GM18498 (cell line): Measurements from ENCODE around the gene PITPNM3.
A peak's percentile ranks its signal among the peaks of the same experiment; 100 is the strongest.
"Not testable (repeated sequence)": the region's sequence is repeated elsewhere in the genome, so short reads cannot be mapped to it uniquely, and the experiment has no call there.

ENCODE experiments used
- ATAC-seq: cut with Tn5 transposase; IDR thresholded peaks from one replicate; pipeline ENCODE4 v1.9.1; 2021; ENCODE audit warnings: mild to moderate bottlenecking, moderate library complexity; ENCODE audit not compliant: unreplicated experiment

Gene PITPNM3

DNA sequence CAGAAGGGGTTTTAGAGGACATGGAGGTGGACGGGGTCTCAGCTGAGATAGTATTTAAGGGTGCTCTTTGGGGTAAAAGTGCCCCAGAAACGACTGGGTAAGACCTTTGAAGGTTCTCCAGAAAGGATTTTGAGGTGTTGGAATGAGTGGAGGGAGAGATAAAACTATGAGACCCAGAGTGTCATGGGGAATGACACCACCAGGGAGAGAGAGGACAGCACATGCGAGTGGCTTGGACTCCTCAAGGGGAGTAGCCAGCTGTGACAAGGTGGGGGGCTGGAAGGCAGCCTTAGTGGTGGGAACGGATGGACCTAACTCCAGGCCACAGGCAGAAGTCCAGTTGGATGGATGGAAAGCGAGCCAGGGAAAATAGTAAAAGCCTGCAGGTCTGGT lies 19.2 kb upstream of the PITPNM3 start:
- ATAC-seq = no peak

- ATAC-seq = peak; percentile 51
Measured at GRCh38 chr17:6574687-6575595, 18.6 kb upstream of the PITPNM3 start.

- ATAC-seq = no peak
Measured at GRCh38 chr17:6573982-6574686, 17.8 kb upstream of the PITPNM3 start.

- not testable (repeated sequence) for ATAC-seq
Measured at GRCh38 chr17:6573495-6573894, 17.1 kb upstream of the PITPNM3 start.

GRCh38 chr17:6572972-6573370 lies 16.6 kb upstream of the PITPNM3 start:
- no peak for ATAC-seq

DNA sequence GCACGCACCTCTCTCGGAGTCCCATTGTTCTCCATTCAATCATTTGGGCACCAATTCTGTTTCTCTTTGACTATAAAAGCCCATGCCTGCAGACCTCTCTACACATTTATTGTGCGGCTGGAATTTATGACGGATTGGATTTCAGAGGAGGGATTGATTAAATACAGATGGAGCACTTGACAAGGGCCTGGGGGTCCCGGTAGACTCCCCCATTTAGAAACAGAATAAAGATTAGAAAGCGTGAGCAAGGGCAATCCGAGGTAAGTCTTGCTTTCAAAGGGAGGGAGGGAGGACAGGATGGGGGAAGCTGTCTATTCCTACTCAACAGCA lies 15.1 kb upstream of the PITPNM3 start:
- ATAC-seq = no peak

- ATAC-seq = no peak
Measured at GRCh38 chr17:6570731-6571451, 14.5 kb upstream of the PITPNM3 start.

- ATAC-seq = no peak
Measured at GRCh38 chr17:6569370-6570285, 13.3 kb upstream of the PITPNM3 start.

DNA sequence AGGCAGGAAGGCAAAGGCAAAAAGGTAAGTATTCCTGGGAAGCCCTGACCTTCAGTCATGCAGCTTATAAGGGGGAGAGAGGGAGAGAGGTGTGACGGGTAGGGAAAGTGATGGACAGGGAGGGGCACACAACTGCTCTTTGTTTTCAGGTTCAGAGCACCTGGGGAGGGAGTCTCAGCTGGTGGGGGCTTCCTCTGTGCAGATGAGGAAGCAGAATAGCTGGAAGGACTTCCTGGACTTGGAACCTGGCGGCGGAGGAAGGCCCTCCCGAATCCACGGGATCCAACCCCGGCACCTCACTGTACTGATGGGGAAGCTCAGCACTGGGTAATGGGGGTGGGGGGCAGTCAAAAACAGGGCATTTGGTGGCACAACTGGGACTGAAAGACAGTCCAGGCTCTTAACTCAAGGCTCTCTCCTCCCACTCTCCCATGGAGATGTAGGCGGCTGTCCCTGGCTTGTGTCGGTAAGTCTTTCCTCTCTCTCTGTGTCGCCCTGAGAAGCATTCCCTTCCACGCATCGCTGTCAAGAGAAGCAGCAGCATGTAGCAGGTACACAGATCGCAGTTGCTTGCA lies 11.9 kb upstream of the PITPNM3 start:
- no peak for ATAC-seq

GRCh38 chr17:6567528-6568183 lies 11.3 kb upstream of the PITPNM3 start:
- ATAC-seq = no peak

DNA sequence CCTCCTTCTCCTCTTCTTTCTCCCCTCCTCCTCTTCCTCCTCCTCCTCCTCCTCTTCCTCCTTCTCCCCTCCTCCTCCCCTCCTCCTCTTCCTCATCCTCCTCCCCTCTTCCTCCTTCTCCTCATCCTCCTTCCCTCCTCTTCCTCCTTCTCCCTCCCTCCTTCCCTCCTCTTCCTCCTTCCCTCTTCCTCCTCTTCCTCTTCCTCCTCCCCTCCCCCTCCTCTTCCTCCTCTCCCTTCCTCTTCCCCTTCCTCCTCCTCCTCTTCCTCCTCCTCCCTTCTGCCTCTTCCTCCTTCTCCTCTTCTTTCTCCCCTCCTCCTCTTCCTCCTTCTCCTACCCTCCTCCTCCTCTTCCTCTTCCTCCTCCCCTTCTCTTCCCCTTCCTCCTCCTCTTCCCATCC lies 5.1 kb upstream of the PITPNM3 start:
- ATAC-seq = no peak

GRCh38 chr17:6560496-6560895 lies 4.1 kb upstream of the PITPNM3 start:
- no peak for ATAC-seq

GRCh38 chr17:6559753-6560215 lies 3.4 kb upstream of the PITPNM3 start:
- ATAC-seq = no peak

DNA sequence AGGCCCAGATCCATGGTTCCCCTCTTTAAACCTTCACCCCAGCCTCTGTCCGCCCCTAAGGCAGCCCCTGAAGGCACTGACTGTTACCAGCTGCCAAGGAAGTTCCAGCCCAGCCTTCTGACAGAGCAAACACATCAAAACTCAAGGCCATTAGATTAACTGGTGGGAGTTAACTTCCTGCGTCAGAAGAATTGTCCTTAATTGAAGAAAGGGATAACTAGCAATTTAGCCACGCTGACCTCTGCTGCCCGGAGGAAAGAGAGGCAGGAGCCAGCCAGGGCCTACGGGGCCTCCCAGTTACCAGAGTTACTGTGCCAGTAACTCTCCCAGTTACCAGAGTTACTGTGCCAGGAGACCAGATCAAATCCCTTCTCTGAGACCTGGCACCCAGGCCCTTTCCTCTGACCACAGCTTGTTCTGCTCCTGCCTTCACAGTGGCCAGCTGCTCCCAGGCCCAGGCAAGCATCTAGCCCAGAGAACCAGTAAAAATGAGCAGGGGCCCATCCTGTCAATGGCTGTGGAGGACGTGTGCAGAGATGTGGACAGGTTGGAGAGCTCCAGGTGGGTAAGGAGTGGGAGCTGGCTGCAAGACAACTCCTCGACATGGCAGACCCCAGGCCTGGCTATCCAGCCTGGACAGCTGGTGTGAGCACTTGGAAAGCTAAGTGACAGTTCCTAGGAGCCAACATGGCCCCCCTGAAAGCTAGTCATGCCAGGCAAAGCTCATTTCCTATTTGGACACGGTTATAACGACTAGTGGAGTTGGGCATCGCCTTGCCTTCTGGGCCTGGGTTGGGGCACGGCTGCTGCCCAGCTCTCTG lies 2.8 kb upstream of the PITPNM3 start:
- no peak for ATAC-seq

DNA sequence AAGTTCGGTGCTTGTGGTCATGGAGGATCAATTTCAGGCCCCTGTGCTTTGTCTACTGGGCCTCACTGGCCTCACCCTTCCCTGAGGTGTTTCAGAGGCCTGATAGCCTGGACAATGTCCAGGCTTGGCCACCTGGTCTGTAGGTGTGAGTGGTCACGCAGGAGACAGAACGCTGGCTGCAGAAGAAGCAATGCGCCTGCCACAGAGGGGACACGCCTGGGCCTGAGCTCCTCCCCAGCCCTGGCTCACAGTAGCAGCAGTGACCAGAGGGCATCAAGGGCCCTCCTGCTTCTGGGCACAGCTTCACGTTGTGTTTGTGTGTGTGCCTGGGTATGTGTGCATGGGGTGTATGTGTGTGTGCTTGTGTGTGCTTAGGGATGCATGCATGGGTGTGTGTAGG lies 1.9 kb upstream of the PITPNM3 start:
- ATAC-seq = no peak

DNA sequence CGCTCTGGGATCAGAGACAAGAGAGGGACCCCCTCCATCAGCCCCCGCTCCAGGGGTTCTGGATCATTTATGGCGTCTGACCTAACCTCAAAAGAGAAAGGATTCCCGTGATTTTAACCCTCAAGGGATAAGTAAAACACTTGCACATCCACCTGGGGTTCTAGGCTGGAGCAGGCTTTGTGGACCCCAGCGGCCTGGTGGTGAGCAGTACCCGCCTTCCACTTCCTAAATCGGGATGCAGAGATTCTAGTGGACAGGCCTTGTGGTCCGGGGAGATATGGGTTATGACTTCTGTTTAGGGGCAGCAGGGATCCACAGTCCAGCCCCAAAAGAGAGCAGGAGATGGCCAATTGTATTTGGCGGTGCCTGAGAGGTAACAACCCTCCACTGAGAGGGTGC lies 684 bp upstream of the PITPNM3 start:
- ATAC-seq = no peak

DNA sequence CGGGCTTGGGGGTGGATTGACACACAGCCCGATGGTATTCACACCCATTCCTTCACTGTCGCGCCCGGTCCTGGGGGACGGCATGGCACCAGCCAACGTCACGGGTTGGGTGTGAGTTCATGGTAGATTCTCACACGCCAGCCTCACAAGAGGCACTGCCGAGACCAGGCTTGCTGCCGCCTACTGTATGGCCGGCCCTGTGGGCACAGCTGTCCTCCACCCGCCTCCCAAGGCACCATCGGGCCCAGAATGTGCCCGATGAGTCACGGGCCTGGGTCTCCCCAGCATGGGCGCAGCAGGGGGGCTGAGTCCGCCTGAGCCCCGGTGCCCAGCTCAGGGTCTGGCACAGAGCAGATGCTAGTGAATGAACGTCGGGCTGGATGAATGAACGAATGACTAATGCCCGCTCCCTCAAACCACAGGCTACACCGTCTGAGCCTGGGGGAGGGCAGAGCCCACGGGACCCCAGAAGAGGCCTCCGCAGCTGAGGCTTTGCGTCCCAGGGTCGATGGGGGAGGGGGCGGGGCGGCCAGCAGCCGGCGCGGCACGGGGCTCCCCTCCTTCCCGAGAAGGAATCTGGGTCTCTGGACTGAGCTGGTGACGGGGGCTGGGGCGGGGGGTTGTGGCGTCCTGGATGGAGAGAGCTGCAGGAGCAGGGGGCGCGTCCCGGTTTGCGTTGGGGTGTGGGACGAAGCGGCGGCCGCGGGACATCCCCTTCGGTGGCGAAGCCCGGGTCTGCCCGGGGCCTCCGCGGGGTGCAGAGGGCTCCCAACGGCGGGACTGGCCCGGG lies 829 bp downstream of the PITPNM3 start:
- no peak for ATAC-seq

DNA sequence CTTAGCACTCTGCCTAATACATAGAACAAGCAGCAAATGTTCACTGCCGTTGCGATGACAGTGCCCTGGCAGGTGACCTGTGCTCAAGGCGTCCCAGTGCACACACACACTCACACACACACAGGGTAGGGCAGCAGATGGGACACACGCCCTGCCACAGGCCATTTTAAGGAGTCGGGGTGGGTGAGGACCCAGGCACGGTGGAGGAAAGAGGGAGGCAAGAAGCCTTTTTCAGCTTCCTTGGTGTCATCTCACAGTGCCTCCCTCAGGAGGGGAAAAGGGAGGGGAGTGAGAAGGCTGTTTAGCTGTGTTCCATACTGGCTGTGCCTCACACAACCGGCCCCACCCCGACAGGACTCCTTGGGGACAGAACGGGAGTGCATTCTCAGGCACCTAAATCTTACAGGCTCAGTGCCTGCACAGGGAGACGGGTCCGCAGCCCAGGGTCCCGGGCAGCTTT lies 1.5 kb downstream of the PITPNM3 start:
- no peak for ATAC-seq
